Hematopoietic multipotent progenitor cell treated with erythropoietin and hydrocortisone succinate and interleukin-3 and kit ligand, for 15 days (in vitro differentiated cells): ENCODE results near the gene APOC3.
"Not testable (repeated sequence)": the region's sequence is repeated elsewhere in the genome, so short reads cannot be mapped to it uniquely, and the experiment has no call there.

ENCODE experiments used
- DNase-seq: peaks from one replicate; pipeline ENCODE4 v3.0.0-alpha.2; 2015; ENCODE audit warnings: low spot score

Gene APOC3

DNA sequence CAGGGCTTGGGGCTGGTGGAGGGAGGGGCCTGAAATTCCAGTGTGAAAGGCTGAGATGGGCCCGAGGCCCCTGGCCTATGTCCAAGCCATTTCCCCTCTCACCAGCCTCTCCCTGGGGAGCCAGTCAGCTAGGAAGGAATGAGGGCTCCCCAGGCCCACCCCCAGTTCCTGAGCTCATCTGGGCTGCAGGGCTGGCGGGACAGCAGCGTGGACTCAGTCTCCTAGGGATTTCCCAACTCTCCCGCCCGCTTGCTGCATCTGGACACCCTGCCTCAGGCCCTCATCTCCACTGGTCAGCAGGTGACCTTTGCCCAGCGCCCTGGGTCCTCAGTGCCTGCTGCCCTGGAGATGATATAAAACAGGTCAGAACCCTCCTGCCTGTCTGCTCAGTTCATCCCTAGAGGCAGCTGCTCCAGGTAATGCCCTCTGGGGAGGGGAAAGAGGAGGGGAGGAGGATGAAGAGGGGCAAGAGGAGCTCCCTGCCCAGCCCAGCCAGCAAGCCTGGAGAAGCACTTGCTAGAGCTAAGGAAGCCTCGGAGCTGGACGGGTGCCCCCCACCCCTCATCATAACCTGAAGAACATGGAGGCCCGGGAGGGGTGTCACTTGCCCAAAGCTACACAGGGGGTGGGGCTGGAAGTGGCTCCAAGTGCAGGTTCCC is at the start of gene APOC3:
TSS of gene APOC3 (plus strand) at position 383 of the 659 bp plus-strand sequence. CDS start 676 bp downstream, outside the sequence.
- no peak for DNase-seq

DNA sequence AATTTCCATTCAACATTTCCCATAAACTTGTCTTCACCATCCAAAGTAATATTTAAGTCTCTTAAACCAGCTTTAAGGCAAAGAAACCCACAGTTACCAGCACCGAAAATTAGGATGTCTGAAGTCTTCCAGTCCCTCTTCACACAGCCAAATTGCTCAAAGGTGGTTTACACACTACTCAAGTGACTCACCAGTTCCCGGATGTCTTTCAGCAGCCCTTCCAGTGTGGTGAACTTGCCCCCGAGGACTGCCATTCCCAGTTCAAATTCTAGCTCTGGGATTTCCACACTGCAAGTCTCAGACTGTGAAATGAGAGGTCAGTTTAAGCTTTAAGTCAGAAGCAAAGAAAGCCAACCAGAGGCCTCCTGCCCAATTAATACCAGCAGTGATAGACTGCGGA is 47.0 kb upstream of the APOC3 start:
- no peak for DNase-seq

DNA sequence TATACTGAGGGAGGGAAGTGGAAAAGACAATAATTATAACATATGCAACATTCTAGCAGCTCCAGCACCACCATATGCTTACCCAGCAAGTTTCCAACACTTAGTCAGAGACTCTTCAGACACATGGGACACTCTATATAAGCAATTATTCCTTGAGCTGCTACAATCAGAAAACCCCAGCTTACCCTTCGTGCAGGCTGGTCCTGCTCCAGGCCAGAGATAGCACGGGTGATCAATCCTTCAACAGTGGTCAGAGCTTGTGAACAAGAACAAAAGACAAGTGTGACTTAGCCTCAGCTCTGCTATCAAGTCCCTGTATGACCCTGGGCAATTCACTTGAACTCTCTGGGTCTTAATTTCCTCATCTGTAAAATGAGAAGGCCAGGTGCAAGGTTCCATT is 43.4 kb upstream of the APOC3 start:
- no peak for DNase-seq

DNA sequence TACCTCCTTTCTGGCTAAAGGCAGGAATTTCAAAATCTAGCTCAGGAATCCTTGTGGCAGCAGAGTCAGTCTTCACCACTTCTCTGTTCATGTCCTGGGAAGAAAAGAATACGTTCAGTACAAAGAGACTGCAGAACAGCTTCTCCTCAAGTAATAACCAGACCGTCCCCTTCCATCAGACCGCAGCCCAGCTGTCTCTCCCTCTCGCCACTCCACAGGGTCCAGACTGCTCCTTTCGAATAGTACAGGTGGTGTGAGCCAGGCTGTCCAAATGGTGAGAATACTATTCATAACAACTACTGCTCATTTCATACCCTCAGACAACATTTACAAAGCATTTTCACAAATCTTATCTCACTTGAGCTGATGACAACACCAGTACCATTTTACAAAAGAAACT is 42.7 kb upstream of the APOC3 start:
- DNase-seq: no peak

DNA sequence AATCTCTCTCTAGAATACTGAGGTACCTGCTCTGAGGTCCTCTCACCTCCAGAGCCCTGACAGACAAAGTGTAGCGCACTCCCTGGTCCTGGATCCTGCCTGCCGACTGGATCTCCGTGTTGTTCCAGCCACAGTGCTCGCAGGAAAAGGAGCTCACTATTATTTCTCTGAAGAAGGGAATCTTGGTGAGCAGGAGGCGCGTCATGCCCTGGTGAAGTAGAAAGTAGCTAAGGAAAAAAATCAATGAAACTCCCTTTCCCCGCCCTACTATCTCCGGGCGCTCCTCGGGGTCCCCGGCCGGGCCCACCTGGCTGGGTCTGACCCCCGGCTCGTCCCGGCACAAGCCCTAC is 42.3 kb upstream of the APOC3 start:
- no peak for DNase-seq

DNA sequence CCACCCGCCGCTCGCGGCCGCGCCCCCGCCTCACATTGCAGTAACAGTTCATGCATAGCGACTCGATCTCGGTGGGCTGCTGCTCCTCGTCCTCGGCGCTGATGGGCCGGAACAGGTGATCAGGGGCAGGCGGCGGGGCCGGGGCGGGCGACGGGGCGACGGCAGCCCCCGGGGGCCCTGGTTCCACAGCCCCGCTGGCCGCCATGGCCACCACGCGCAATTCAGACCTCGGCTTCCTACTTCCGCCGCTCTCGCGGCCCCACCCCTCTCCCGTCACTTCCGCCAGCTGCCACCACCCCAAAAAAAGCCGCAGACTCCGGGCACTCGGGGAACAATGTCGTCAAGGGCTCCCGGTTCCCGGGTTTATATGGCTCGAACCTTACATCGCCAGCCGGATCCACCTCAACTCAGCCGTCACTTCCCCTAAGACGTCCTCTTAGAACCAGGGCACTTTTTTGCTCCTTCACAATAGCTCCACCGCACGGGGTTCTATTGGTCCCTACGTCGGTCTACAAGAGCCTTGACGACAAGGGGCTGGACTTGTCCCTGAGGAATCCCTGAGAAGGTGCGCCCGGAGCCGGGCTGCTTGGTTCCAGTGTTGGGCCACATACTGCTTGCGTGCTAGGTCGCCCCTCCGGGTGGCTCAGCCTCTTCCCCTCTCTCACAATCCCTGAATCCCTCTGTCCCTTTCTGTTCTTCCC is 41.8 kb upstream of the APOC3 start, which contains the start of gene ZPR1:
TSS of gene ZPR1 (minus strand) at position 238 of the 701 bp plus-strand sequence. CDS start at position 205, 33 bp downstream.
- DNase-seq: peak; percentile 84

DNA sequence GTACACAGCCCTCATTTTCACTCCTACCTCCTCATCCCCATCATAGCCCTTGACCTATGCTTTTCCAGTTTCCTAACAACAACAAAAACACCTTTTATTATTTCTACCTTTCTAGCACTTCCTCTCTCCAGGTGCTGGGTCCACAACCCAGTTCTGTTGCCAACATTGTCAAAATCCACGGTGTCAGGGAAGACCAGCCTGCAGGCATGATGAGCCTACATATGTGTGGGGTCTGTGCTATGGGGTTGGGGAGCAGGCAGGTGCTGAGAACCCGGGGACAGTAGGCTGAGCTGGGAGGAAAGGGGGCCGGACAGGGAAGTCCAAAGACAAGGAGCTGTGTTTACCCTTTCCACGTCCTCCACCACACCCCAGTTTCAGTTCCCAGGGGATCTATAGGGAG is 41.2 kb upstream of the APOC3 start:
- DNase-seq: no peak

DNA sequence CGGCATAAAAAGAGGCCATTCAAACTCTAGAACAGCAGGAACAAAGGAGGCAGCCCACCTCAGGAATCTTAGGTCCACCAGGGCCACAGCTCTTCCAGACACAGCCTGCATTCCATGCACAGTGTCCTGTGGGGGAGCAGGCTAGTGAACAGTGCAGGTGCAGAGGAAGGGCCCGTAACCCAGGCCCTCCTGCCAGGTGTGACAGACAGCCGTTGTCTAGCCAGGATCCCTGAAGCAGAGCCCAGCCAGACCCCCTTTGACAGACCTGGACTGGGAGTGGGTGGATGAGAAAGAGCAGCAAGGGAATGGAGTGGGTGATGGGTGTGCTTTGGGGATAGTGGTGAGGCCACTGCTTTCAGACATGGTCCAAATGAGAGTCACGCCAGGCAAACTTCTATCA is 40.7 kb upstream of the APOC3 start:
- no peak for DNase-seq

DNA sequence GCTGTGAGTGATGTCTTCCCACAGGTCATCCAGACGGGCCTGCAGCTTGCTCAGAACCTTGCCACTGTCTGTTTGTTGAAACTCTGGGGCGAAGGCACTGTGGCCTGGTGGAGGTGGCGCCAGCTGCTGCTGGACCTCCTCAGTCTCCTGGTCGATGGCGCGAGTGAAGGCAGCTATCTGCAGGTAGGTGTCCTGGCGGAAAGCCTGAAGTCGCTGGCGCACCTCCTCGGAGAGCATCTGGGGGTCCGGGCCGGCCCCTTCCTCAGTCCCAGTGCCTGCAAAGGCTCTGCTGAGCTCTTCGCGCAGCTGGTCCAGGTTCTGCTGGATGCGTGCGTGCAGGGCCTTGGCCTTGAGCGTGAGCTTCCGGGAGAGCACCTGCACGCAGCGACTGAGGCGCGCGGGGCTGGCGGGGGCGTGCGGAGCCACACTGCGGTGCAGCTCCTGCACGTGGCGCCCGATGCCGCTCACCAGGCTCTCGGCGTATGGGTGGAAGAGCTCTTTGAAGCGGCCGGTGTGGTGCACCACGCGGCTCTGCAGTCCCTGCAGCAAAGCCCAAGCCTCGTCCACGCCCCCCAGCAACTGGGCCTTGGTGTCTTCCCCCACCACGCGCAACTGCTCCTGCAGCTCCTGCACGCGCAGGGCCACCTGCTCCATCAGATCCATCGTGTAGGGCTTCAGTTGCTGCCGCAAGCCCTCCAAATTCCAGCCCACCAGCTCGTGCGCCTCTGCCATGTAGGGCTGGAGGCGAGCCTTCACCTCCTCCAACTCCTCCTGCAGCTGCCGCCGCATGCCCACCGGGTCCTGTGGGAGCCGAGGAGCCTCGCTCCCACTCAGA is 39.3 kb upstream of the APOC3 start:
- no peak for DNase-seq

DNA sequence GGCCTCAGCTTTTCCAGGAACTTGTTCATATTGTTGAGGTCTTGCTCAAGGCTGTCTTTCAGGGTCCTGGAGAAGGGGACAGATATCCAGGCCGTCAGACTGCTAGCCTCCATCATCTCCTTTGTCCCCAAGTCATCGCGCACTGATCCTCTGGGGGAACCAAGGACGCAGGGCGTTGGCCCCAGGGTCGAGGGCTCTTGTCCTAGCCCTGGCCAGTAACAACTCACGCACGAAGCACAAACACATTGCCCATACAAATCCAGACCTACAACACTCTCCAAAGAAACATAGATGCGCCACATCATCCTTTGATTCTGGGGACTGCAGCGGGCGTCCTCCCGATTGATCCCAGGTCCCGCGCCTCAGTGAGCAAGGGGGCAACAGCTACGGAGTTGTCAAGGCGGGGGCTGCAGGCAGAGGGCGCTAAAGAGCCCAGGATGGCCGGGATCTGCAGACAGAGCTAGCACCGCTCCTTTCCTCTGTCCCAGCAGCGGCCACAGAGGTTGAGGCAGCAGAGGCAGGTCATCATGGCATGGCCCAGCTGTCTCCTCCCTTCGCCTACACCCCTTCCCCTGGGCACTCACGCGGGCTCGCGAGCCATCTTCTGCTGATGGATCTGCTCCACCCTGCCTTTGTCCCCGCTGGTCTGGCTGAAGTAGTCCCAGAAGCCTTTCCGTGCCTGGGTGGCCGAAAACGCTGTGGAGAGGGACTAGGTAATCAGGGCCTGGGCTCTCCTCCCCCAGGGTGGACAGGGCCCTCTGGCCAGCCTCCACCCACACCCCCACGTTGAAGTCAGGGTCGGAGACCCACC is 38.5 kb upstream of the APOC3 start:
- DNase-seq: peak; percentile 64

DNA sequence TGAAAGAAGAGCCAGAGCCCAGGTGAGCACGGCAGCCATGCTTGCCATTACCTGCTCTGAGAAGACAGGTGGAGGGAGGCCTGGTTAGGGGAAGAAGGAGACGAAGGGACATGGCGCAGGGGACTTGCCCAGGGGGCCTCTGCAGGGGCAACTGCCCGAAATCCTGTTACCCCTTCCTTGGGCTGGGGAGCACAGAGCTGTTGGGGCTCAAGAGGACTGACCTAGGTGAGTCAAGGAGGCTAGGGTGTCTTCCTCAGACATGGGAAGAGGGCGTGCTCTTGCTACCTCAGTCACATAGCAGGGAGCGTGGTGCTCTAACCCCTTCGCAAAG is 37.9 kb upstream of the APOC3 start, which contains the start of gene APOA5:
TSS of gene APOA5 (minus strand) at position 67 of the 331 bp plus-strand sequence. CDS start at position 48, 19 bp downstream.
- DNase-seq: no peak

DNA sequence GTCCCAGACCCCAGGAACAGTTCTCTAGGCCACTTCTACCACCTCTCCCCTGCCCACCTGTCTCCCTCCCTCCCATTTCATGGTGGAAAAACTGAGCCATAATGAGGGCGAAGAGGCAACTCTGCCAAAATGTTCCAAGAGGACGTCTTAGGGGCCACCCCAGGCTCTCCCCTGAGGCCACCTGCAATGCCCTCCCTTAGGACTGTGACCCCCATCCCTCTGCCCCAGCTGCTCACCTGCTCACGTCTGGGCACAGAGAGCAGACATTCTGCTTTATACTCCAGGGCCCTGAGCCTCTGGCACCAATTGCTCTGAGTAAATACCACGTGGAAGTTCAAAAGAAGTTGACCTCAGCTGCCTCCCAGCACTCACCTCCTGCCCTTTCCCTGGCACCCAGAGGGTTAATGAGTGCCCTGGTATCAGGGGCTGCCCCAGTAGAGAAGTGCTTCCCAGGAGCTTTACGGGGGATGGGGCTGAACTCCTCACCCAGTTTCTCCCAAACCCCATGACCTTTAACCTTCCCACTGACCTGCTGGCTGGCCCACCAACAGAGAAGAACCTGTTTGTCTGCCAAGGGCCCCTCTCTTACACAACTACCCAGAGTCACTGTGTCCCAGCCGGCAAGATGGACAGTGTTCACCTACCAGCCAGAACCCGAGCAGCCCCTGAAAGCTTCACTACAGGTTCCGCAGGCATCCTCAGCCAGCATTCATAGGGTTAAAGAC is 37.4 kb upstream of the APOC3 start:
- no peak for DNase-seq

DNA sequence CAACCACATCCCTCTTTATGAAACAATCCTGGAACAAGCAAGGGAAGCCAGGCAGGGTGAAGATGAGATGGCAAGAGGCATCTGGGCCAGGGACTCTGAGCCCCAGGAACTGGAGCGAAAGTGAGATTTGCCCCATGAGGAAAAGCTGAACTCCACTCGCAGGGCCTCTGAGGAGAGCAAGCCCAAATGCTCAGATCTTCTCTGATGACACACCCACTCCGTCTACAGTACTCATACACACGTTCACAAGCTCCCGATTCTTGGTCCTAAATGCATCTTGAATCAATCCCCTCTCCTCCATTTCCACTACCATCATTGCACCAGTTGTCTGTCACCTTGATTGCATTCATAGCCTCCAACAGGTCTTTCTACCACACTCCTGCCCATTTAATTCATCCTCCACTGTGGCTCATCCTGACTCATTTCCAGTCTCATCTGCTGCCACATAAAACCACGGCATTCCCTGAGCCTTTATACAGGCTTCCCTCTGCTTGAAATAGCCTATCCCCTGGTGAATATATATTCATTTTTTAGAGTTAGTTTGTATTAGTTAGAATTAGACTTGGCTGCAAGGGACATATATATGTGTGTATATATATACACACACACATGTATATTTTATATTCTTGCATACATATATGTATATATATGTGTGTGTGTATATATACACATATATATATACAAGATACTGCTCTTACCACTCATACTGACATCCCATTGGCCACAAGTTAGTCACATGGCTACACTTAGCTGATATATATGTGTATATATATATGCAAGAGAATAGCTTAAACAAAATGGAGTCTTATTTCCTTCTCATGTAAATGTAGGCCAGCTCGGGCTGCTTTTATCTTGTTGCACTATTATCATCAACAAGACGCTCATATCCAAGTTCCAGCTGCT is 36.6 kb upstream of the APOC3 start:
- DNase-seq: no peak

DNA sequence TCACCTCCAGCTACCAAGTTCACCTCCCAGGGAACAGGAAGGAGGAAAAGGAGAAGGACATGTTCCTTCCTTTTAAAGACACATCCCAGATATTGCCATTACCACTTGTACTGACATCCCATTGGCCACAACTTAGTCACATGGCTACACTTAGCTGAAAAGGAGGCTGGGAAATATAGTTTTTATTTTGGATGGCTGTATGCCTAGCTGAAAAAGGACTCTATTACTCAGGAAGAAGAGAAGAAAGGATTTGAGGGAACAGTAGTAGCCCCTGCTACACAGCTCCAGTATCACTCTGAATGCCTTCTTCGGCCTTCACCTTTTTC is 36.0 kb upstream of the APOC3 start:
- DNase-seq: no peak

DNA sequence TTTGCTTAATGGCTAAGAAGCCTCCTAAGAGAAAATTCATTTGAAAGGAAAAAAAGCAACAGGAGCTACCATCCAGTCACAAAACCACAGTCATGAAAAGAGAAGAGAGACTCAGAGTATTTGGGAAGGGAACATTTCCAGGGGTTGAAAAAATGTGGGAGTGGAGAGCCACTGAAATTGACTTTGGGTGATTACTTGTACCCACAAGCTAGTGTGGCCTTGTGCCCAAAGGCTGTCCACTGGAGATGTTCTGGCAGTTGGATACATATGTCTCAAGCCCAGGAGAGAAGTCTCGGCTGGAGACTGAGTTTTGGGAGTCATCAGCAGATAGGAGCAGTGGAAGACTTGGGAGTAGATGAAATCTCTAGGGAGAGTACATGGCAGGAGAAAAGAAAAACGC is 34.9 kb upstream of the APOC3 start:
- no peak for DNase-seq

DNA sequence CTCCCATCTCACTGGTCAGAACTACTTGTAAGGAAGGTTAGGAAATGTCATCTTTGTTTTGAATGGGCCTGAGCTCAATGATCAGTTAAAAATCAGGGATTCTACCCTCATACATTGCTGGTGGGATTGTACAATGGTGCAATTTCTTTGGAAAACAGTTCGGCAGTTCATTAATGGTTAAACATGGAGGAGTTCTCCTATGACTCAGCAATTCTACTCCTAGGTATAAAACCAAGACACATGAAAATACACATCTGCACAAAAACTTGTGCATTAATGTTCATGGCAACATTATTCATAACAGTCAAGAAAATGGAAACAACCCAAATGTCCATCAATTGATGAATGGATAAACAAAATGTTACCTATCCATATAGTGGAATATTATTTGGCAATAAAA is 33.2 kb upstream of the APOC3 start:
- DNase-seq: no peak

DNA sequence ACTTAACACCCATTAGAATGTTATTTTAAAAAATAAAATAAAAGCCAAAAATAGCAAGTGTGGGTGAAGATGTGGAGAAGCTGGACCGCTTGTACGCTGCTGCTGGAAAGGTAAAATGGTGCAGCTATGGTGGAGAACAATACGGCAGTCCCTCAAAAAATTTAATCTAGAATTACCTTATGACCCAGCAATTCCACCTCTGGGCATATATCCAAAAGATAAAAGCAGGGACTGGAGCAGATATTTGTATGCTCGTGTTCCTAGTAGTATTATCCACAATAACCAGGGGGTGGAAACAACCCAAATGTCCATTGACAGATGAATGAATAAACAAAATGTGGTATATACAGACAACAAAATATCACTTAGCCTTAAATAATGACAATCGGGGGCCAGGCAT is 31.9 kb upstream of the APOC3 start:
- no peak for DNase-seq

DNA sequence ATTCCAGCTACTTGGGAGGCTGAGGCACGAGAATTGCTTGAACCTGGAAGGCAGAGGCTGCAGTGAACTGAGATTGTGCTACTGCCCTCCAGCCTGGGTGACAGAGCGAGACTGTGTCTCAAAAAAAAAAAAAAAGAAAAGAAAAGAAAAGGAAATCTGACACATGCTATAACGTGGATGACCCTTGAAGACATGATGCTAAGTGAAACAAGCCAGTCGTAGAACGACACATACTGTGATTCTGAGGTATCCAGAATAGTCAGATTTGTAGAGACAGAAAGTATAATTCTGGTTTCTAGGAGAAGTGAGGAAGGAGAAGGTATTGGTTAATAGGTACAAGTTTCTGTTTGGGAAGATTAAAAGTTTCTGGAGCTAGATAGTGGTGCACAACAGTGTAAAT is 31.3 kb upstream of the APOC3 start:
- DNase-seq: no peak

DNA sequence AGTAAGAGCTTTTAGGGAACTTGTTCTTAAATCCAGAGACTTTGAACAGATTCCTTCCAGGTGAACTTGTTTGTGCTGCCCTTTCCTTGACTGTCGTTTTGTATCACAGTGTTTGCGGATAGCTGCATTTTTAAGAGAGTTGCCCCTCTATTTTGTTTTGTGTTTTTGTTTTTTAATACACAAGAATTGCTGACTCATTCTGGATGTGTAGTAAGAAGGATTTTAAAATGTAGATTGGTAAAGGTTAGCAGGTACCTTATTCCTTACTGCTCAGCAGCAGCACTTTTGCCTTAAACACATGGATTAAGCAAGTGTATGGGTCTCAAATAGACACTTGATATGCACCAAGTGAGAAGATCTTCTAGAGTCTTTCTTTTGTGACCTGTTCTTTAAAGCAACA is 29.1 kb upstream of the APOC3 start:
- DNase-seq: no peak

DNA sequence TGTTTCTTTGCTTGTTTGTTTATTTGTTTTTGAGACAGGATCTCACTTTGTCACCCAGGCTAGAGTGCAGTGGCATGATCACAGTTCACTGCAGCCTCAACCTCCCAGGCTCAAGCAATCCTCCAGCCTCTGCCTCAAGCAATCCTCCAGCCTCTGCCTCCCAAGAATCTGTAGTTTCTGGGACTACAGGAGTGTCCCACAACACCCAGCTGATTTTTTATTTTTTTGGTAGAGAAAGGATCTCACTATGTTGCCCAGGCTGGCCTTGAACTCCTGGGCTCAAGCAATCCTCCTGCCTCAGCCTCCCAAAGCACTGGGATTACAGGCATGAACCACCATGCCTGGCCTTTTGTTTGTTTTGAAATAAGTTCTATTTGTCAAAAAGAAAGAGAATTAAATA is 28.0 kb upstream of the APOC3 start:
- DNase-seq: not testable (repeated sequence)

DNA sequence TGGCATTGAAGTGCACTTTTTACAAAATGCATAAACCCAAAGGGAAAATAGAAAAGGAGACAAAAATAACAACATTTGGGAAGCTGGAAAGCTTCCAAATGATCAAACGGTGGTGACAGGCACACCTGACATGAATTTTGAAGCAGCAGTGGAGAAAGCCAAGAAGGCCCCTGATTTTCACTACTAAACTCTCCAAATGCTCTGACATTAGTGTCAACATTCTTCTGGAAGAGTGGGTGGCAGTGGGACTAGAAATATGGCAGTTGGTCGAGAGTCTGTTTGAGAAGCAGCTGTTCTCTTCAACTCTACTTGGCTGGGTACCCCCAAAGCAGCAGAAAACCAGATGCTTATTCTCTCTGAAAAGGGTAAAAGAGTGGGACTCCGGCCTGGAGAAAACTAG is 25.7 kb upstream of the APOC3 start:
- DNase-seq: no peak
